ENCODE data around the gene ESYT2.

Gene ESYT2

GRCh38 chr7:158825628-158826289 is 3.5 kb downstream of the ESYT2 start:
- no peak for DNase-seq (ENCODE audit: low read depth)

GRCh38 chr7:158824028-158824427 is 5.3 kb downstream of the ESYT2 start:
- no peak for DNase-seq (ENCODE audit: low read depth)

GRCh38 chr7:158821171-158822031 is 7.9 kb downstream of the ESYT2 start:
- DNase-seq (ENCODE audit: low read depth): no peak

GRCh38 chr7:158820656-158821055 is 8.7 kb downstream of the ESYT2 start:
- no peak for DNase-seq (ENCODE audit: low read depth)

- DNase-seq (ENCODE audit: low read depth): no peak
Measured at GRCh38 chr7:158819571-158820203, 9.6 kb downstream of the ESYT2 start.

- peak; percentile 52 for DNase-seq (ENCODE audit: low read depth)
Measured at GRCh38 chr7:158818325-158819213, 10.7 kb downstream of the ESYT2 start.

- no peak for DNase-seq (ENCODE audit: low read depth)
Measured at GRCh38 chr7:158816995-158817394, 12.3 kb downstream of the ESYT2 start.

GRCh38 chr7:158816271-158816670 is 13.0 kb downstream of the ESYT2 start:
- DNase-seq (ENCODE audit: low read depth): no peak

GRCh38 chr7:158815800-158816128 is 13.5 kb downstream of the ESYT2 start:
- DNase-seq (ENCODE audit: low read depth): no peak

- DNase-seq (ENCODE audit: low read depth): no peak
Measured at GRCh38 chr7:158815083-158815799, 14.1 kb downstream of the ESYT2 start.

- DNase-seq (ENCODE audit: low read depth): no peak
Measured at GRCh38 chr7:158814637-158815036, 14.7 kb downstream of the ESYT2 start.

GRCh38 chr7:158812684-158813083 is 16.6 kb downstream of the ESYT2 start:
- peak; percentile 54 for DNase-seq (ENCODE audit: low read depth)

GRCh38 chr7:158811894-158812293 is 17.4 kb downstream of the ESYT2 start:
- DNase-seq (ENCODE audit: low read depth): no peak

- DNase-seq (ENCODE audit: low read depth): no peak
Measured at GRCh38 chr7:158811461-158811860, 17.8 kb downstream of the ESYT2 start.

- DNase-seq (ENCODE audit: low read depth): no peak
Measured at GRCh38 chr7:158810846-158811245, 18.5 kb downstream of the ESYT2 start.

GRCh38 chr7:158809596-158809995 is 19.7 kb downstream of the ESYT2 start:
- DNase-seq (ENCODE audit: low read depth): no peak

- DNase-seq (ENCODE audit: low read depth): no peak
Measured at GRCh38 chr7:158808126-158808525, 21.2 kb downstream of the ESYT2 start.

- DNase-seq (ENCODE audit: low read depth): no peak
Measured at GRCh38 chr7:158805937-158806336, 23.4 kb downstream of the ESYT2 start.

- no peak for DNase-seq (ENCODE audit: low read depth)
Measured at GRCh38 chr7:158805414-158805813, 23.9 kb downstream of the ESYT2 start.

- DNase-seq (ENCODE audit: low read depth): no peak
Measured at GRCh38 chr7:158804335-158804734, 25.0 kb downstream of the ESYT2 start.

GRCh38 chr7:158803367-158803969 is 25.8 kb downstream of the ESYT2 start:
- no peak for DNase-seq (ENCODE audit: low read depth)
